ENCODE data around the gene TSSK3.

The TSSK3 gene, protein sequence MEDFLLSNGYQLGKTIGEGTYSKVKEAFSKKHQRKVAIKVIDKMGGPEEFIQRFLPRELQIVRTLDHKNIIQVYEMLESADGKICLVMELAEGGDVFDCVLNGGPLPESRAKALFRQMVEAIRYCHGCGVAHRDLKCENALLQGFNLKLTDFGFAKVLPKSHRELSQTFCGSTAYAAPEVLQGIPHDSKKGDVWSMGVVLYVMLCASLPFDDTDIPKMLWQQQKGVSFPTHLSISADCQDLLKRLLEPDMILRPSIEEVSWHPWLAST

DNA sequence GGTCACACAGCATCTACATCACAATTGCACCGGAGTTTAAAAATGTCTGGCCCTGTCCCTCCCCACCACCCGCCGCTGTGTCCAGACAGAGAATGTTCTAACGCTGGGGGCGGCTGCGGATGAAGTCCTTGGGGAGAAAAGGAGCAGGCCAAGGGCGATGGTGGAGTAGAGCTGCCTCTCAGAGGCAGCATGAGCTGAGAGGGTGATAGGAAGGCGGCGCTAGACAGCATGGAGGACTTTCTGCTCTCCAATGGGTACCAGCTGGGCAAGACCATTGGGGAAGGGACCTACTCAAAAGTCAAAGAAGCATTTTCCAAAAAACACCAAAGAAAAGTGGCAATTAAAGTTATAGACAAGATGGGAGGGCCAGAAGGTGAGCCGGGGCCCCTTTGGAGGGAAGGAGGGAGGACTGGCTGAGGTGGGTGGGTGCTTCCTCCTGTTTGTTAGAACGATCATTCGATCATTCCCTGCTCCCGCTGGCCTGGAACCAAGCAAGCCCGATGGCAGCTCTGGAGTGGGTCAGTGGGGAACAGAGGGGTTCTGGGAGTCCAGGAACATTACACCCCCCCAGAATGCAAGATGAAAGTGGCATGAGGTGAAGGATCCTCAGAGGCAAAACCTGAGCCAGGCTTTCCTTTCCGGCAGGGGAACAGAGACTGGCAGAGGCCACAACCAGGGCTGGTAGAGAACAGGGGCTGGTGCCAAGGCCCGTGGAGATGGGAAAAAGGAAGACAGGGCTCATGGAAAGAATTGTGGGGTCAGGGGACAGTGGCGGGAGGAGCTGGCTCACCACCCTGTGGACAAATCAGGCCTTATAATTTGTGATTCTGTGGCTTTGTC, at the start of gene TSSK3, which contains the start of gene FAM229A:
TSS of gene TSSK3 (plus strand) at position 66 of the 840 bp plus-strand sequence. CDS start at position 229, 163 bp downstream.
TSS of gene FAM229A (minus strand) at position 12 of the 840 bp plus-strand sequence. CDS start 394 bp downstream, outside the sequence.
- no peak for DNase-seq

DNA sequence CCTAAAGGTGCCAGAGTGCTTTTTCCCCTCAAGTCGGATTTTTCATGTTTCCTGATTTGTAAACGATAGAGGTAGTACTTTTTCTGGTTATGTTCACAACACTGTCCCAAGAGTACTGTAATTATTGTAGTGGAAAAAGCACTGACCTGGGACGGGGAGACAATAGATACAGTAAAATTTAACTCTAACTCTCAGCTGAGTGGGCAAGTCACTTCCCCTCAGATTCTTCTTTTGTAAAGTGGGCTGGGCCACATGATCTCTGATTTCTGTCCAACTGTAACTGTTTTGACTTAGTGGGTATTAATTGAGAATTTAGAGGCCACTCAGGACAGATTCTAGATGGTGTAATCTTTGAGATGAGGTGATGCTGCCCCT, 45.4 kb upstream of the TSSK3 start:
- no peak for DNase-seq

DNA sequence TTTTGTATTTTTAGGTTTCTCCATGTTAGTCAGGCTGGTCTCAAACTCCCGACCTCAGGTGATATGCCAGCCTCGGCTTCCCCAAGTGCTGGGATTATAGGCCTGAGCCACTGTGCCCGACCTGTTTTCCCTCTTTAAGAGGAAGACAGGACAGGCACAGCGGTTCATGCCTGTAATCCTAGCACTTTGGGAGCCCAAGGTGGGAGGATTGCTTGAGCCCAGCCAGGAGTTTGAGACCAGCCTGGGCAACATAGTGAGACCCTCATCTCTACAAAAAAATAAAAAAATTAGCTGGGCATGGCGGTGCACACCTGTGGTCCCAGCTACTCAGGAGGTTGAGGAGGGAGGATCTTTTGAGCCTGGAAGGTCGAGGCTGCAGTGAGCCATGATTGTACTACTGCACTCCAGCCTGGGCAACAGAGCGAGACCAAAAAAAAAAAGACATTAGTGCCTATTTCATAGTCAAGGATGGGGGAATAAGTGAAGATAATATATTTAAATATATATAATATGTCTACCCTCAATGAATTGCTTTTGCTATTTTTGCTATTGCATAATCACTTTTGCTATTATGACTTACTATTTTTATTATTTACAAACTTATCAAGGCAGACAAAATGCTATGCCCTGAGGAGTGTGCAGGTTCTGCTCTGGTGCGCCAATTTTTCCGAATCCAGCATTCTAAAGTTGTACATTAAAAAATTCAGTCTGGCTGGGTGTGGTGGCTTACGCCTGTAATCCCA, 44.0 kb upstream of the TSSK3 start:
- DNase-seq: no peak

DNA sequence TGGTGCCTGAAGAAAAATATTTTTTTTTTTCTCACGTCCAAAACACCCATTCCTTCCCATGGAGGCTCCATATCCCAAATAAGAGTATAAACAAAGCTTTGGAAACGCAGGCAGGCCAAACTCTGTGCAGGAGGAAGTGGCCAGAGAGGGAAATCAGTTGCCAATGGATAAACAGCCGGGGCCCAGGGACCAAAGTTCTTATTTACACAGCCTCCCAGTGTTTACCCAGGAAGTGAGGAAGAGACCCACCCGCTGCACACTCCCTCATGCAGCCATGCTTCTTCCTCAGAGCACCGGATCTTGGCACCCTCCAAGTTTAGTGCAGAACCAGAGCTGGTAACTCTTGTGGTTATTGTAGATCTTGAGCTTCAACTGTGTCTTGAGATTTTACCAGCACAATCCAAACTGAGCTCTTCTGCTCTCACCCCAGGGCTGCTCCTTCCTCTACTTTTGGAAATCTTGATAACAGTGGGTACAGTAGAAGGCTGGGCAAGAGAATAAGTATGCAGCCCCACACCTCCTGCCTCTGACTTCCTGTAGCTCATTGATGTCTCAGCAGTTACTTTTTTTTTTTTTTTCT, 40.5 kb upstream of the TSSK3 start:
- DNase-seq: no peak

DNA sequence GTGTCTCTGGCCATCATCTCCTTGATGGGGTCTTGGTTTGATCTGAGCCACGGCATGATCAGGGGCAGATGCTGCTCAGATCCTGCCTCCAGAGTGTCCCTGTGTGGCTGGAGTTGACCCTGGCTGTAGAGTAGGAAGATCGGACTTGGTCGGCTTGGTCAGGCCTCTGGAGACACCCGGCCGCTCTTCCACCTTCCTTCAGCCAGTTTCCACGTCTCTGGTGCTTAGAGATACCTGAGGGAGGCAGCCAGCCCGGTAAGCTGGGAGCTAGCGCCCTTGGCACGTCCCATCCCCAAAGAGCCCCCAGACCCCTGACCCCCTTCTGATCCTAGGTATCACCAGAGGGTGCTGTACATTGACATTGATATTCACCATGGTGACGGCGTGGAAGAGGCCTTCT, 35.1 kb upstream of the TSSK3 start:
- DNase-seq: no peak

DNA sequence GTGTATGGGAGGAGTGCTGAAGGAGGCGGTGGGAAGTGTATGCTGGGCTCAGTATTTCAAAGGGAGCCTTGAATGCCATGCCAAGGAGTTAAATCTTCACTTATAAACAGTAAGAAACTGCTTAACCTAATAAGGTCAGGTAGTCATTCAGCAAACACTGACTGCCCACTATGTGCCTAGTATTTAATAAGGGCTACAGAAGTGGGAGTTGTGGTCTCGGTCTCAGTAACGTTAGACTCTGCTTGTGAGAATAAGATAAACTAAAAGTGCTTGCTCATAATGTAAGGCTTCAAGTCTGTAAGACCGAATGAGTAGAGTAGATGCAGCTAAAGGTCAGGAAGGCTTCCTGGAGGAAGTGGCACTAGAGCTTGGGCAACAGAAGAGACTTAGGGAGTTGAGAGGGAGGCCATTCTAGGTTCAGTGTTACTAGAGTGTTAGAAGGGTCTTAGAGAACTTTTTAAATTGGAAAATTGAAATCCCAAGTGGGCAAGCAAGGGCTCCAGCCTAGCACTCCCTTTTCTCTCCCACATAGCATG, 32.3 kb upstream of the TSSK3 start:
- no peak for DNase-seq

DNA sequence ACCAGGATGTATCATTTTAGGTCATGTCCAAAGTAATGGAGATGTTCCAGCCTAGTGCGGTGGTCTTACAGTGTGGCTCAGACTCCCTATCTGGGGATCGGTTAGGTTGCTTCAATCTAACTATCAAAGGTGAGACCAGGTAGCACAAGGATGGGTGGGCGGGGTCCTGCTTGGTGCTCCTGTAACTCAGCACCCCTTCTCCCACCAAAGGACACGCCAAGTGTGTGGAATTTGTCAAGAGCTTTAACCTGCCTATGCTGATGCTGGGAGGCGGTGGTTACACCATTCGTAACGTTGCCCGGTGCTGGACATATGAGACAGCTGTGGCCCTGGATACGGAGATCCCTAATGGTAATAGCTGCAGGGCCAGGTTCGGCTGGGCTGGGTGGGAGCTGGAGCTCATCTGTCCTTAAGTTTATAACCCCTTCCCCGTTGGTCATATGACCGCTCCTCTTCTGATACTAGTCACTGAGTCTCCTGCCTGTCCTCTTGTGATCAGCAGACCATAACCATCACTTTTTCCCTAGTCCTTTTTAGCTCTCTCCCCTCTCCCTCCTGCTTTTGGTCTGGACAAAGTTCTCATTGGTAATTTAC, 31.7 kb upstream of the TSSK3 start:
- no peak for DNase-seq

DNA sequence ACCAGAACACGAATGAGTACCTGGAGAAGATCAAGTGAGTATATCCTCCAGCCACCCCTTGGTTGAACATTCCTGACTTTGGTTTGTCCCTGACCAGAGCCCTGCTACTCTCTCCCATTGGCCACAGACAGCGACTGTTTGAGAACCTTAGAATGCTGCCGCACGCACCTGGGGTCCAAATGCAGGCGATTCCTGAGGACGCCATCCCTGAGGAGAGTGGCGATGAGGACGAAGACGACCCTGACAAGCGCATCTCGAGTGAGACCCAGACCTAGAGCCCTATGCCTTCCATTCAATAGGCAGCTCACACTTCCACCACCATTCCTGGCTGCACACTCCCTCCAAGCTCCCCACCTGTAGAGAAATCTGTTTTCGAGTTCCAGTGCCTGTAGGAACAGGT, 30.8 kb upstream of the TSSK3 start:
- no peak for DNase-seq

DNA sequence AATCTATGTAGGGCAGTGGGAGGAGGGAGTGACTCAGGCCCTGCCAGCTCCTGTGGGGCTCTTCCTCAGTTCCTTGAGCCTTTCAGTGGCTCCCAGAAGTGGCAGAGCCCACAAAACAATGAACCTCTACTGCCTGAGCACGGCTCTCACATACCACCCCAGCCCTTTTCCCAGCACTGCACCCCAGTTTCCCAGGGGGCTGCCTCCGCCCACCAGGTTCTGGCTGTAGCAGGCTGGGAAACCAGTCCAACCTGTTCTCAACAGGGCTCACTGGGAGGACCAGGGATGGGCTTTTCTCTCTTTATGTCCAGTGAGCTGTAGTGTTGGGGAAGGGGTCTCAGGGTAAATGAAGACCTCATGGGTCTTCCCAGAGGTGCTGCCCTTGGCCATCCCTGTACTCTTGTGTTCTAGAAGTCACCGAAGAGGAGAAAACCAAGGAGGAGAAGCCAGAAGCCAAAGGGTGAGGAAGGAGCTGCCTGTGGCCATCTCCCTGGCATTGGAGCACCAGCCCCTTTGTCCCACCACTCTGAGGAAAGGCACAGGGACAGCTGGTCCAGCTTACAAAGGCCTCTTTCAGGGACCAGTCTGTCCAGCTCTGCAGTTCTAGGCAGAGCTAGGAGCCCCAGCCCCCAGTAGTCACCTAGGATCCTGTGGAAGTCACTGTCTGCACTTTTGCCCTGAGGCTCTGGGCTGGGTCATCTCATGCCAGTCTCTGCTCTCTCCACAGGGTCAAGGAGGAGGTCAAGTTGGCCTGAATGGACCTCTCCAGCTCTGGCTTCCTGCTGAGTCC, 29.9 kb upstream of the TSSK3 start:
- no peak for DNase-seq

DNA sequence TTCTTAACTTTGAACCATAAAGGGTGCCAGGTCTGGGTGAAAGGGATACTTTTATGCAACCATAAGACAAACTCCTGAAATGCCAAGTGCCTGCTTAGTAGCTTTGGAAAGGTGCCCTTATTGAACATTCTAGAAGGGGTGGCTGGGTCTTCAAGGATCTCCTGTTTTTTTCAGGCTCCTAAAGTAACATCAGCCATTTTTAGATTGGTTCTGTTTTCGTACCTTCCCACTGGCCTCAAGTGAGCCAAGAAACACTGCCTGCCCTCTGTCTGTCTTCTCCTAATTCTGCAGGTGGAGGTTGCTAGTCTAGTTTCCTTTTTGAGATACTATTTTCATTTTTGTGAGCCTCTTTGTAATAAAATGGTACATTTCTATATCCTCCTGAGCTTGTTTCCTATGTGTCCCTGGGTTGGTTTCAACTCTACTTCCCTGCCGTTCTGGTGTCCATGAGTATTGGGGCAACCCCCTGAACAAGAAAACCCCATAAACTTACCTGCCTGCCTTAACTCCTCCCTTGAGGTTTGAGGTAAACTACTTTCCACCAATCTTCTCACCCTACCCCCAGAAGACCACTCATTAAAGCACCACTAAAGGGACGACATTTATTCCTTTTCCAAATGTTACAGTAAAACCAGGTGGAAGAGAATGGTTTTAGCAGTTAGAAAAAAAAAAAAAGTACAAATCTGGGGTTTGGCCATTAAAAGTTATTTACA, 28.9 kb upstream of the TSSK3 start:
- DNase-seq: no peak

DNA sequence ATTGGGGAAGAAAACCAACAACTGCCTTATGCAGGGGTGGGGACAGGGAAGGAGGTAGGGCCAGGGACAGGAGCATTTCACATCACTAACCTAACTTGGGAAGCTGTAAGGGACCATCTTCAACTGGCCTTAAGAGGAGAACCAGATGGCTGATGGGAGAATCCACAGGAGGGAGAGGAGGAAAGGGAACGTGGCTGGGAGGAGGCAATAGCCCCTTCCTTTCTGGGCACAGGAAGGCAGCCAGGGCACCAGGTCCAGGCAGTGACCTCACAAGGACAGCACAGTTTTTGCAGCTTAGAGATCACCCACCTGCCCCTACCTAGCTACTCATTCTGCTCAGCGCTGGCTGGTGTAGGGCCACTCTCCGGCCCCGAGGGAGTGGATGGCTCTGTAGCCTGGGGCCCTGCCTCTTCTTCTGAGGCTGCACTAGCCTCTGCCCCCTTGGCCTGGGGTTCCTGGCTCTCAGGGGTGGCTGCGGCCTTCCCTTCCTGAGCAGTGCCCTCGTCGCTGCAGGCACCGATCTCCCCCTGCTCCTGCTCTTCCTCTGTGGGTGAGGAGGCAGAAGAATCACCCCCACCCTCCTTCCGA, 28.0 kb upstream of the TSSK3 start:
- no peak for DNase-seq

DNA sequence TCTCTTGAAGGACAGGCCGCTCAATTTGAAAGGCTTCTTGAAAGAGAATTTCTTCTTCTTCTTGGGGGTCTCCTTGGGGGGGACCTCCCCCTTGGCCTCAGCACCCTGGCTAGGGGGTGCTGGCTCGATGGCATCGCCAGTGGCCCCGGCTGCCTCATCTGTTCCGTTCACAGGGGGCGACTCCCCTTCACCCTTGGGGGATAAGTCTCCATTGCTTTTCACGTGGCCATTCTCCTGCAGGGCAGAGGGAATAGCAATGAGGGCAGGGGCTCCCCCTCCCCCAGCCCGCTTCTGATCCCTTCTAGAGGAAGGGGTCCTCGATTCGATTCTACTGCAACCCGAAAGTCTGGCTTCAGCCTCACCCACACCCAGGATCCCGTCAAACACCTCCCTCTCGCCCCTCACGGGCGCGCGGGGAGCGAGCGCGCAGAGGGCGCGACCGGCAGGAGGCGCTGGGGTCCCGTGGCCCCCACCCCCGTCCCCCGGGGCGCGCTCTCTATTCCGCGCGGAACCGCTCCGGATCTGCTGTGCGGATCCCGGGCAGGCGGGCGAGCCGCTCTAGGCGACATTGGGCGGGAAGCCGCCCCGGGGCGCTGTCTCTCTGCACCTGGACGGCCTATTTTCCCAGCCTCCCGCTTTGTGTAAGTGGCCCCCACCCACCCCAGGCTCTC, 27.3 kb upstream of the TSSK3 start:
- peak; percentile 24 for DNase-seq

DNA sequence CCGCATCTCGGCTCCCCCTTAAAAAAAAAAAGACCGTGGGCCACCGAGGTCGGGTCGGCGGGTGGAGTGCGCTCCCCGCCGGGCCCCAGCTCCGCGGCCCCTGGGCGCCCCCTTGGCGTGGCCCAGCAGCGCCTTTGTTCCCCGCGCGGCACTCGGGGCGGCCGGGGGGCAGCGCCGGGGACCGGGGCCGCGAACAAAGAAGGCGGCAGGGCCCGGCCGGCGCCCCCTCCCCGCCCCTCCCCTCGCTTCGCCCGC, 26.9 kb upstream of the TSSK3 start:
- no peak for DNase-seq

DNA sequence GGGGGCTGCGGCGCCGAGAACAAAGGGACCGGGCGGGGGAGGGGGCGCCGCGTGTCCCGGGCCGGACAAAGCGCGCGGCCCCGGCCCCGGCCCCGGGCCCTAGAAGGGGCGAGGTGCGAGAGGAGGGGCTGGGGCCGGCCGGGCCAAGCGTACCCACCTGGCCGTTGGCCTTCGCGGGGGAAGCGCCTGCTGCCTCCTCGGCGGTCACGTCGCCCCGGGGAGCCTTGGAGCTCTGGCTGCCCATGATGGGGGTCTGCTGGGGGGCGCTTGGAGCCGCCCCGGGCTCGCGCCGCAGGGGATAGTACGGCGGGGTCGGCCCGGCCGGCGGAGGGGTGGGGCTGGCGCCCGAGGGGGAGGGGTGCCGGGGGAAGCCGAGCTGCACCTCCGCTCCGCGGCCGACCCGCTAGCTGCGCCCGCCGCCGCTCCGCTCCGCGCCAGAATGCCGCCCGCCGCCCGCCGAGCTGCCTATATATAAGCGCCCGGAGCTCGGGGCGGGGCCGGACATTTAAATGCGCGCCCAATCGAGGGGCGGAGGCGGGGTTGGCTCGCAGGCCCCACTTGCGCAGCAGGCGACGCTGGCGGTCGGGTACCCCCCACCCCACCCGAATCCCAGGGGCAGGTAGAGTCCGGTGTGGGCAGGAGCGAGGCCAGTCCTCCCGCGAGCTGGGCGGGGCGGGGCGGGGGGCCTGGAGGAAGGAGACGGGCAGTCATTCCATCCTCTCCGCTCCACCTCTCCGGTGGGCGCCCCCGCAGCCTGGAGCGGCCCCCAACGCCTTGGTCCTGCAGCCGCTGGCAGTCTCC, 26.3 kb upstream of the TSSK3 start, which contains the start of gene MARCKSL1:
TSS of gene MARCKSL1 (minus strand) at position 444 of the 801 bp plus-strand sequence. CDS start at position 244, 200 bp downstream.
- peak; percentile 81 for DNase-seq

DNA sequence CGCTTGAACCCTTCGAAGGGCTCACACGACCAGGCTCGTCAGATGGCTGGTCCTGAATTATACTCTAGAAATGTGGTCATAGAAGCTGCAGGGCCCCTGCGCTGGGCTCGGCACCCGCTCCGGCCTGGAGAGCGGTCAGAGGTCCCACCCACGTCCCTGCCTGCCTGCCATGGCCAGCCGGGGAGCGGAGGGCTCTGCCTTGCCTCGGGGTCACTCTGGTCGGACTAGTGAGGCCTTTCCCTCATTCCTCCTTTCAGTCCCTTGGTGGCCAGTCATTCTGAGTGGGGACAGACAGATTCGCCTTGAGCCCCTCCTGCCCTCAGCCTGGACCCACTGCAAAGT, 25.8 kb upstream of the TSSK3 start:
- DNase-seq: no peak

DNA sequence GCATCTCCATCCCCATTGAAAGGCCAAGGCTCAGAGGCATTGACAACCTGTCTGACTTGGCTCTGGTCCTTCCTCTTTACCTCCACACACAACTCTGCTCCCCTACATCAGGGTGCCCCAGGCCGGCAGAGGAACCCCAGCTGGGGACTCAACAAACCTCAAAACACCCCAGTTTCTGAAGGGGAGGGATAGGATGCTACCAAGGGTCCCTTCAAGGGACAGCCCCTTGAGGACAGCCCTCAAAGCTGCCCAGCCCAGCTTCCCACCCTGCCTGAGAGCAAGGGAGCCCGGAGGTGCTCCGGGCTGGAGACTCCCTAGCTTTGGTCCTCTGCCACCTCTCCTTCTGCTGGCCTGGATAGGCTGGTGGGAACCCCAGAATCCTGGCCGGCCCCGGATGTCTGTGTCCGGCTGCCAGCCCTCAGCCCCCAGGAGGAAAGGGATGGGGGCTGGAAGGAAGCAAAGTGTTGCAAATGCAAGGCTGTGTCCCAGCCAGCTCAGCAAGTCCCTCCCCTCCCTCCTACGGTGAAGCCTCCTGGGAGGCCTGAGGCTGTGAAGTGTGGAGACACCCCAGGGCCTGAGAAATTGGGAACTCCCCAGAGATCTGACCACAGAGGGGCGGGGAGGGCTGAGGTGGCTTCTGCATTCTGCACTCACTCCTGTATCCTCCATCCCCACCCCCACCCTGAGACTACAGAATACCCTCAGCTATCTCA, 25.2 kb upstream of the TSSK3 start:
- no peak for DNase-seq

DNA sequence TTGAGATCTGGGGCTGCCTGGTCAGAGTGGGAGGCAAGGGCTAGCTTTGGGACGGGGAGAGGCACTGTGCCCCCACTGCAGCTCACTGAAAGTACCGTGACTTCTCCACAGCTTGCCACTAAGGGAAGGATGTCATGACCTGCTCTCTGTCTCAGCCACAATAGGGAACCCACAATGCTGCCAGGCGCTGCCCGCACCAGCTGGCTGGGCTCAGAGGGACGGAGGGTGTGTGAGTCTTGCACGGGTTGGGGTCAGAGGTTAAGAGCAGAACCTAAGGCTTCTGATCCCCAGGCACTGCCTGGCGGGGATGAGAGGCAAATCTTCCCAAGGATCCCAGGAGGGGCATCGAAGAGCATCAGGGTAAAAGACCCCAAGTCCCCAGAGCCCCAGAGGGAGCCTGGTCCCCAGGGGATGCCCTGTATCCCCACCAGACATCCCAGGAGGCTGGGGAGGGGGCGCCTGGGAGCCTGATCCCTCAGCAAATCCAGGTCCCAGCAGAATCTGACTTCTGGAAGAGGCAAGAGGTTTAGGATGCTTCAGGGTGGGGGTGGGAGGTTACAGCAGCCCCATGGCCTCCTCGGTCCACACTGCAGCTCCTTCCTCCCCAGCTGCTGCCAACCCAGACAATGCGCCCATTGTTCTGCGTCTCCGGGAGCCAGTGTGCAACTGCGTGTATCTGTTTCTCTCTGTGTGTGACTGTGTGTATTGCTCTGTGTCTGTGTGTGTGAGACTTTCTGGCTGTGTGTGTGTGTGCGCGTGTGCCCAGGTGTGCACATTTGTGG, 24.3 kb upstream of the TSSK3 start:
- DNase-seq: no peak

DNA sequence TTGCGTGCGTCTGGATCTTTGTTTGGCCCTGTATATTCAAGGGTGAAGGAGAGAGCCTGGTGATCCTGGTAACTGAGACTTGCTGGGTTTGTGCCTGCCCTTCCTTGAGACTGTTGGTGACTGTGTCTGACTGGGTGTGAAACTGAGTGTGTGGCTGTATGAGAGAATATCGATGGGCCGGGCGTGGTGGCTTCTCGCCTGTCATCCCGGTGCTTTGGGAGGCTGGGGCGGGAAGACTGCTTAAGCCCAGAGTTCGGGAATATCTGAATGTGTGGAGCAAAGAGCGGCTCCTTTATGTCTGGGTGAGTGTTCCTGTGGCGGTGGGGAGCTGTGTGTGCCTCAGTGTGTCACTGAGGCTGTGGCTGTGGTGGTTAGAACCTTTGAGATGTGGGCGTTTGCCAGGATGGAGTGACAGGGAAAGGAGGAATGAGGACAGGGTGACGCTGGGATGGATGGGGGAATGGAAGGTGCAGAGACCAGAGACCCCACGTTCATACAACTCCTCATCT, 23.6 kb upstream of the TSSK3 start:
- DNase-seq: no peak

Data from NCI-H1105 treated with DMSO at 0.1 percent for 48 hours (cell line).